ENCODE measurements around the gene LNP1. TPM values are rescaled to one million over a fixed set of nuclear protein-coding genes. Genes with fewer than 3 reads are reported as not detected.

The LNP1 gene
- total and polyA plus RNA-seq, 2 of the 13 experiments (the other 11 are each of a cell fraction or from before 2014, with no cell fraction given), result 3.6 to 7.0 TPM

GRCh38 chr3:100403362-100404249, 2.3 kb downstream of the LNP1 start (continued):
- peak; percentile 31; the same call in 1 of the 2 replicates for TF ChIP-seq HOXA3 (CRISPR knock-in tag; IDR thresholded peaks at IDR 0.05)
- no peak for TF ChIP-seq SATB2 (CRISPR knock-in tag; IDR thresholded peaks at IDR 0.05)
- TF ChIP-seq ZNF124 (CRISPR knock-in tag; IDR thresholded peaks at IDR 0.05), result no peak; the same call in 1 of the 2 replicates
- no peak for TF ChIP-seq TBX2 (CRISPR knock-in tag; IDR thresholded peaks at IDR 0.05; ENCODE audit: borderline replicate concordance)
- no peak for TF ChIP-seq HMG20B (CRISPR knock-in tag; conservative IDR thresholded peaks at IDR 0.05)
- TF ChIP-seq, protein P1, sequence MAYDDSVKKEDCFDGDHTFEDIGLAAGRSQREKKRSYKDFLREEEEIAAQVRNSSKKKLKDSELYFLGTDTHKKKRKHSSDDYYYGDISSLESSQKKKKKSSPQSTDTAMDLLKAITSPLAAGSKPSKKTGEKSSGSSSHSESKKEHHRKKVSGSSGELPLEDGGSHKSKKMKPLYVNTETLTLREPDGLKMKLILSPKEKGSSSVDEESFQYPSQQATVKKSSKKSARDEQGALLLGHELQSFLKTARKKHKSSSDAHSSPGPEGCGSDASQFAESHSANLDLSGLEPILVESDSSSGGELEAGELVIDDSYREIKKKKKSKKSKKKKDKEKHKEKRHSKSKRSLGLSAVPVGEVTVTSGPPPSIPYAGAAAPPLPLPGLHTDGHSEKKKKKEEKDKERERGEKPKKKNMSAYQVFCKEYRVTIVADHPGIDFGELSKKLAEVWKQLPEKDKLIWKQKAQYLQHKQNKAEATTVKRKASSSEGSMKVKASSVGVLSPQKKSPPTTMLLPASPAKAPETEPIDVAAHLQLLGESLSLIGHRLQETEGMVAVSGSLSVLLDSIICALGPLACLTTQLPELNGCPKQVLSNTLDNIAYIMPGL (CRISPR knock-in tag; IDR thresholded peaks at IDR 0.05; ENCODE audit: borderline replicate concordance in 1 of 2, low read depth in 1 of 2), result 0 out of 4 replicates have a peak, but pooled peaks of 1 of the 2 experiments have one; percentile 47
- TF ChIP-seq TBP (CRISPR knock-in tag; IDR thresholded peaks at IDR 0.05), result no peak
- TF ChIP-seq PATZ1 (CRISPR knock-in tag; IDR thresholded peaks at IDR 0.05), result no peak
- TF ChIP-seq ZNF678 (CRISPR knock-in tag; IDR thresholded peaks at IDR 0.05), result no peak
- TF ChIP-seq SP140L (CRISPR knock-in tag; IDR thresholded peaks at IDR 0.05; ENCODE audit: borderline replicate concordance), result no peak
- TF ChIP-seq ZNF468 (CRISPR knock-in tag; IDR thresholded peaks at IDR 0.05), result no peak
- TF ChIP-seq, protein P2, sequence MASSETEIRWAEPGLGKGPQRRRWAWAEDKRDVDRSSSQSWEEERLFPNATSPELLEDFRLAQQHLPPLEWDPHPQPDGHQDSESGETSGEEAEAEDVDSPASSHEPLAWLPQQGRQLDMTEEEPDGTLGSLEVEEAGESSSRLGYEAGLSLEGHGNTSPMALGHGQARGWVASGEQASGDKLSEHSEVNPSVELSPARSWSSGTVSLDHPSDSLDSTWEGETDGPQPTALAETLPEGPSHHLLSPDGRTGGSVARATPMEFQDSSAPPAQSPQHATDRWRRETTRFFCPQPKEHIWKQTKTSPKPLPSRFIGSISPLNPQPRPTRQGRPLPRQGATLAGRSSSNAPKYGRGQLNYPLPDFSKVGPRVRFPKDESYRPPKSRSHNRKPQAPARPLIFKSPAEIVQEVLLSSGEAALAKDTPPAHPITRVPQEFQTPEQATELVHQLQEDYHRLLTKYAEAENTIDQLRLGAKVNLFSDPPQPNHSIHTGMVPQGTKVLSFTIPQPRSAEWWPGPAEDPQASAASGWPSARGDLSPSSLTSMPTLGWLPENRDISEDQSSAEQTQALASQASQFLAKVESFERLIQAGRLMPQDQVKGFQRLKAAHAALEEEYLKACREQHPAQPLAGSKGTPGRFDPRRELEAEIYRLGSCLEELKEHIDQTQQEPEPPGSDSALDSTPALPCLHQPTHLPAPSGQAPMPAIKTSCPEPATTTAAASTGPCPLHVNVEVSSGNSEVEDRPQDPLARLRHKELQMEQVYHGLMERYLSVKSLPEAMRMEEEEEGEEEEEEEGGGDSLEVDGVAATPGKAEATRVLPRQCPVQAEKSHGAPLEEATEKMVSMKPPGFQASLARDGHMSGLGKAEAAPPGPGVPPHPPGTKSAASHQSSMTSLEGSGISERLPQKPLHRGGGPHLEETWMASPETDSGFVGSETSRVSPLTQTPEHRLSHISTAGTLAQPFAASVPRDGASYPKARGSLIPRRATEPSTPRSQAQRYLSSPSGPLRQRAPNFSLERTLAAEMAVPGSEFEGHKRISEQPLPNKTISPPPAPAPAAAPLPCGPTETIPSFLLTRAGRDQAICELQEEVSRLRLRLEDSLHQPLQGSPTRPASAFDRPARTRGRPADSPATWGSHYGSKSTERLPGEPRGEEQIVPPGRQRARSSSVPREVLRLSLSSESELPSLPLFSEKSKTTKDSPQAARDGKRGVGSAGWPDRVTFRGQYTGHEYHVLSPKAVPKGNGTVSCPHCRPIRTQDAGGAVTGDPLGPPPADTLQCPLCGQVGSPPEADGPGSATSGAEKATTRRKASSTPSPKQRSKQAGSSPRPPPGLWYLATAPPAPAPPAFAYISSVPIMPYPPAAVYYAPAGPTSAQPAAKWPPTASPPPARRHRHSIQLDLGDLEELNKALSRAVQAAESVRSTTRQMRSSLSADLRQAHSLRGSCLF (CRISPR knock-in tag; IDR thresholded peaks at IDR 0.05; ENCODE audit: borderline replicate concordance), result no peak
- TF ChIP-seq, protein P3, sequence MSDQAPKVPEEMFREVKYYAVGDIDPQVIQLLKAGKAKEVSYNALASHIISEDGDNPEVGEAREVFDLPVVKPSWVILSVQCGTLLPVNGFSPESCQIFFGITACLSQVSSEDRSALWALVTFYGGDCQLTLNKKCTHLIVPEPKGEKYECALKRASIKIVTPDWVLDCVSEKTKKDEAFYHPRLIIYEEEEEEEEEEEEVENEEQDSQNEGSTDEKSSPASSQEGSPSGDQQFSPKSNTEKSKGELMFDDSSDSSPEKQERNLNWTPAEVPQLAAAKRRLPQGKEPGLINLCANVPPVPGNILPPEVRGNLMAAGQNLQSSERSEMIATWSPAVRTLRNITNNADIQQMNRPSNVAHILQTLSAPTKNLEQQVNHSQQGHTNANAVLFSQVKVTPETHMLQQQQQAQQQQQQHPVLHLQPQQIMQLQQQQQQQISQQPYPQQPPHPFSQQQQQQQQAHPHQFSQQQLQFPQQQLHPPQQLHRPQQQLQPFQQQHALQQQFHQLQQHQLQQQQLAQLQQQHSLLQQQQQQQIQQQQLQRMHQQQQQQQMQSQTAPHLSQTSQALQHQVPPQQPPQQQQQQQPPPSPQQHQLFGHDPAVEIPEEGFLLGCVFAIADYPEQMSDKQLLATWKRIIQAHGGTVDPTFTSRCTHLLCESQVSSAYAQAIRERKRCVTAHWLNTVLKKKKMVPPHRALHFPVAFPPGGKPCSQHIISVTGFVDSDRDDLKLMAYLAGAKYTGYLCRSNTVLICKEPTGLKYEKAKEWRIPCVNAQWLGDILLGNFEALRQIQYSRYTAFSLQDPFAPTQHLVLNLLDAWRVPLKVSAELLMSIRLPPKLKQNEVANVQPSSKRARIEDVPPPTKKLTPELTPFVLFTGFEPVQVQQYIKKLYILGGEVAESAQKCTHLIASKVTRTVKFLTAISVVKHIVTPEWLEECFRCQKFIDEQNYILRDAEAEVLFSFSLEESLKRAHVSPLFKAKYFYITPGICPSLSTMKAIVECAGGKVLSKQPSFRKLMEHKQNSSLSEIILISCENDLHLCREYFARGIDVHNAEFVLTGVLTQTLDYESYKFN (CRISPR knock-in tag; conservative IDR thresholded peaks at IDR 0.05), result 0 out of 2 replicates have a peak, but pooled peaks have one; percentile 13
- no peak for TF ChIP-seq RBM22 (optimal IDR thresholded peaks at IDR 0.05; ENCODE audit: low read length)
